SU-DHL-6 (cell line): ENCODE results near the gene SF3A1.
A peak's percentile ranks its signal among the peaks of the same experiment; 100 is the strongest.

Experiments
- H2AFZ ChIP-seq: fragments of 200-600 bp; sonication (generic); 2 replicates; pipeline ENCODE4 v1.6.1; 2014; ENCODE audit warnings: low read depth, mild to moderate bottlenecking, moderate library complexity, mixed read lengths, antibody characterized with exemption, low read length; ENCODE audit not compliant: severe bottlenecking
- H3F3A ChIP-seq: fragments of 200-600 bp; shearing (Covaris generic); 2 replicates; pipeline ENCODE4 v1.6.0; 2016; ENCODE audit warnings: antibody characterized with exemption, mild to moderate bottlenecking; ENCODE audit not compliant: insufficient read depth
- H3K27ac ChIP-seq: fragments of 200-600 bp; sonication (generic); 2 replicates; pipeline ENCODE4 v1.5.1; 2016; ENCODE audit warnings: low read depth, mild to moderate bottlenecking, low read length, moderate library complexity, mixed read lengths
- H3K27me3 ChIP-seq: fragments of 200-600 bp; sonication (generic), shearing (Covaris generic); 2 replicates; pipeline ENCODE4 v1.6.0; 2014; ENCODE audit warnings: mild to moderate bottlenecking, low read length
- H3K36me3 ChIP-seq: fragments of 200-600 bp; sonication (generic); 2 replicates; pipeline ENCODE4 v1.6.1; 2014; ENCODE audit warnings: mild to moderate bottlenecking, low read length, mixed read lengths
- H3K4me2 ChIP-seq: fragments of 300-600, 200-600 bp; shearing (Covaris generic), sonication (generic); 2 replicates; pipeline ENCODE4 v1.6.0; 2014; ENCODE audit warnings: low read length, low read depth, mild to moderate bottlenecking; ENCODE audit not compliant: poor library complexity, severe bottlenecking
- H3K4me3 ChIP-seq: fragments of 200-600 bp; sonication (generic); 2 replicates; pipeline ENCODE4 v1.5.1; 2014; ENCODE audit warnings: antibody characterized with exemption, low read length, mild to moderate bottlenecking, mixed read lengths; ENCODE audit not compliant: insufficient read depth, poor library complexity, severe bottlenecking
- H3K79me2 ChIP-seq: fragments of 200-600 bp; sonication (generic); 2 replicates; pipeline ENCODE4 v1.6.1; 2014; ENCODE audit warnings: mild to moderate bottlenecking, low read length, moderate library complexity; ENCODE audit not compliant: insufficient read depth
- H3K9ac ChIP-seq: fragments of 200-600 bp; sonication (generic); 2 replicates; pipeline ENCODE4 v1.7.0; 2014; ENCODE audit warnings: mild to moderate bottlenecking, low read length
- H3K9me2 ChIP-seq: fragments of 200-600 bp; sonication (generic); replicated peaks from 2 replicates; pipeline ENCODE4 v1.6.1; 2014; ENCODE audit warnings: low read length; ENCODE audit not compliant: insufficient read depth
- H3K9me3 ChIP-seq: fragments of 200-600 bp; sonication (generic); 2 replicates; pipeline ENCODE4 v1.6.1; 2014; ENCODE audit warnings: low read length, mixed read lengths; ENCODE audit not compliant: insufficient read depth
- H4K20me1 ChIP-seq: fragments of 200-600 bp; sonication (generic); 2 replicates; pipeline ENCODE4 v1.6.1; 2014; ENCODE audit warnings: low read depth, mild to moderate bottlenecking, antibody characterized with exemption, low read length, moderate library complexity, mixed read lengths
- EZH2phosphoT487 ChIP-seq: fragments of 200-600 bp; sonication (generic), shearing (Covaris generic); conservative IDR thresholded peaks from 2 replicates; pipeline ENCODE4 v1.6.1; 2018; ENCODE audit warnings: mild to moderate bottlenecking, antibody characterized with exemption, low read length, moderate library complexity, mixed read lengths
- TF ChIP-seq, protein P1 (sequence below): fragments of 200-600 bp; sonication (generic); IDR thresholded peaks from one replicate; pipeline ENCODE4 v1.5.1; 2017; ENCODE audit warnings: antibody characterized with exemption, mild to moderate bottlenecking, low read length, moderate library complexity; ENCODE audit not compliant: insufficient read depth, poor library complexity, severe bottlenecking

The SF3A1 gene

DNA sequence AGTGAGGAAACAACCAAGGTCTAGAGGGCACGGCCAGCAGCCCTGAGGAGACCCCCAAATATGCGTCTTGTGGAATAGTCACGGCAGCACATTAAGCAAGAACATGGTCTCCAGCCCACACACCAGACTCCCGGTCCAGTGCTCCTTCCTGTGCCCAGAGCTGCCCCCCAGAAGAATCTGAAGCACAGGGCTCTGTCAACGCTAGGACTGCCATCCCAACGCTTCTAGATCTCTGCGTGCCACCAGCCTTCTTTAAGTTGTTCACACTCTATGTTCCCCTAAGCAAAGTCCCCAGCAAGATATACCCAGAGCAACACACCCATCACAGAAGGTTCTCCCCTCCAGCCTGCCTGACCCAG lies 36.6 kb upstream of the SF3A1 start:
- Histone ChIP-seq H3K9me2 (no peaks in the 10 kb centered on the region), H3K9me3 (no peaks in the 10 kb centered on the region), H3K27me3 (no peaks in the 10 kb centered on the region), H3K36me3 (no peaks in the 10 kb centered on the region), H3K27ac (no peak overlapping the region), H4K20me1 (no peaks in the 10 kb centered on the region), H2AFZ (peak overlapping the region; percentile 87), H3K4me2 (no peak overlapping the region), H3F3A (no peaks in the 10 kb centered on the region), H3K9ac (peak overlapping the region; percentile 38; the same call in 1 of the 2 replicates), H3K4me3 (no peak overlapping the region), H3K79me2 (no peaks in the 10 kb centered on the region)
- TF ChIP-seq, protein P1, sequence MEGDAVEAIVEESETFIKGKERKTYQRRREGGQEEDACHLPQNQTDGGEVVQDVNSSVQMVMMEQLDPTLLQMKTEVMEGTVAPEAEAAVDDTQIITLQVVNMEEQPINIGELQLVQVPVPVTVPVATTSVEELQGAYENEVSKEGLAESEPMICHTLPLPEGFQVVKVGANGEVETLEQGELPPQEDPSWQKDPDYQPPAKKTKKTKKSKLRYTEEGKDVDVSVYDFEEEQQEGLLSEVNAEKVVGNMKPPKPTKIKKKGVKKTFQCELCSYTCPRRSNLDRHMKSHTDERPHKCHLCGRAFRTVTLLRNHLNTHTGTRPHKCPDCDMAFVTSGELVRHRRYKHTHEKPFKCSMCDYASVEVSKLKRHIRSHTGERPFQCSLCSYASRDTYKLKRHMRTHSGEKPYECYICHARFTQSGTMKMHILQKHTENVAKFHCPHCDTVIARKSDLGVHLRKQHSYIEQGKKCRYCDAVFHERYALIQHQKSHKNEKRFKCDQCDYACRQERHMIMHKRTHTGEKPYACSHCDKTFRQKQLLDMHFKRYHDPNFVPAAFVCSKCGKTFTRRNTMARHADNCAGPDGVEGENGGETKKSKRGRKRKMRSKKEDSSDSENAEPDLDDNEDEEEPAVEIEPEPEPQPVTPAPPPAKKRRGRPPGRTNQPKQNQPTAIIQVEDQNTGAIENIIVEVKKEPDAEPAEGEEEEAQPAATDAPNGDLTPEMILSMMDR = no peak
- no peak for TF ChIP-seq EZH2phosphoT487

DNA sequence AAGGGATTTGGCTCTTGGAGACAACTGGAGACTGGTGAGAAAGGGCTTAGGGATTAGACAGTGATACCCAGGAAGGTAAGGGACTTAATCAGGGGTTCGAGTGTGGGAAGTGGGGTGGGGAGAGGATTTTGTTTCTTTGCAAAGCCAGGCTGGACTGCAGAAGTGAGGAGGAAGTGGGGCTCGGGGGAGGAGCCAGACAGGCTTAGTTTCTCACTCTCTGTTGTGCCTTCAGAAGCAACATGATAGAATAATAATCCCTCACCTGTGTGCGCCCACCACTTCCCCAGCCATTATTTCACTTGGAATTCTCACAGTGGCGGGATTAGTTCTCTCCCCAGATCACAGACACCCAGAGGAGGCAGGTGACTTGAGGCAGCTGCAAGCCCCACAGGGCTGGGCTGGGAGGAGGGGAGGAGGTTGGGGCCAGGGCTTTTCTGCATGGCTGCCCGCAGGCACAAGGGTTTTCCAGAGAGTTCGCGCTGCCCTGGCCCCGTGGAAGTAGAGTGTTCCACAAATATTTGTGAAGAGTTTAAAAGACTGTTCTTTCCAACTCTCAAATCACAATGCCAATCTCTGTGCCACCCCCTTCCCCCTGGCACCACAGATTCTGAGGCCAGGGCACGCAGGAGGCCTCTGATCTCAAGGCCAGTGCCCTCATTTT lies 36.1 kb upstream of the SF3A1 start:
- Histone ChIP-seq H3K9ac (peak overlapping the region; percentile 38), H4K20me1 (no peaks in the 10 kb centered on the region), H3K79me2 (no peaks in the 10 kb centered on the region), H3K27ac (peak overlapping the region; percentile 21; the same call in 1 of the 2 replicates), H3K36me3 (no peaks in the 10 kb centered on the region), H3K9me2 (no peaks in the 10 kb centered on the region), H3K27me3 (no peaks in the 10 kb centered on the region), H3F3A (no peaks in the 10 kb centered on the region), H3K4me3 (no peak overlapping the region), H3K4me2 (peak overlapping the region; percentile 40), H2AFZ (peak overlapping the region; percentile 87), H3K9me3 (no peaks in the 10 kb centered on the region)
- TF ChIP-seq, protein P1 = no peak
- no peak for TF ChIP-seq EZH2phosphoT487

DNA sequence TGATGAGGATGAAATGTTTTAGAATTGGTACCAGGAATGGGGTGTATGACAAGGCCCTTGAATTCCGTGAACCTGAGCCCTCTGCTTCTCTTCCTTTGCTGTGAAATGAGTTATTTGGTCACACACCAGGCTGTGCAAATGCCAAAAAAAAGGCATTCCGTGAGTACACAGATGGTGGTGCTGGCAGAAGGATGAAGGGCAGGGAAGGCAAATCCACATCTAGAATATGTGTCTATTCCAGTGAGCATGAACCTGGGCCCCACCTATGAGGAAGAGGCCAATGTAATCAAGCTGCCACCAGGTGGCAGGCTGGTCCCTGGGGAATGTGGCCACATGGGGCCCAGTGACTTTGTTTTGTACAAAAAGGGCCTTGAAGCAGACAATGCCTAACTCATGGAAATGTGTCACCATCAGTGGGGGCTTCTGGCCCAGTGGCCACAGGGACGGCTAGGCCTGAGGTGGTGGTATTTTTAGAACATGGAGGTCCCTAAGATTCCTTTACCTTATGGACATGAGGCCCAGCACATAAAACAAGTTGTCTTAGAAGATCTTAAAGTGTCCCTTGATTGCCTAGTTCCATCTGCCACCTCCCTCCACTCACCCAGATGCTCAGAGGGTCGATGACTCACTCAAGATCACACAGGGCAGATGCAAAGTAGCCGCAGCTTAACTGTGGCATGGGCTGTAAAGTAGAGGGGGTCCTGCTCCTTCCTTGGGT lies 34.4 kb upstream of the SF3A1 start:
- H3K27ac ChIP-seq = peak overlapping the region; percentile 19; the same call in 1 of the 2 replicates
- H4K20me1 ChIP-seq = no peaks in the 10 kb centered on the region
- H3K9me3 ChIP-seq = no peaks in the 10 kb centered on the region
- no peaks in the 10 kb centered on the region for H3K27me3 ChIP-seq
- no peaks in the 10 kb centered on the region for H3K36me3 ChIP-seq
- peak overlapping the region; percentile 25 for H3K4me2 ChIP-seq
- peak overlapping the region; percentile 10; the same call in 1 of the 2 replicates for H3K9ac ChIP-seq
- no peaks in the 10 kb centered on the region for H3K9me2 ChIP-seq
- no peak overlapping the region for H3K4me3 ChIP-seq
- TF ChIP-seq, protein P1 = peak; percentile 86
- TF ChIP-seq EZH2phosphoT487 = no peak
- peak overlapping the region; percentile 65 for H2AFZ ChIP-seq
- H3F3A ChIP-seq = no peaks in the 10 kb centered on the region
- no peaks in the 10 kb centered on the region for H3K79me2 ChIP-seq
